Activated CD8-positive, alpha-beta memory T cell treated with anti-CD3 and anti-CD28 coated beads for 36 hours (primary cell): ENCODE results near the gene TIMM10B. TPM values are rescaled to one million over a fixed set of nuclear protein-coding genes. Genes with fewer than 3 reads are reported as not detected.
"Not testable (repeated sequence)": the region's sequence is repeated elsewhere in the genome, so short reads cannot be mapped to it uniquely, and the experiment has no call there.

Experiments used
- CTCF ChIA-PET: fragments of 350-600 bp; sonication (Branson Sonifier 250); formaldehyde crosslinking; loops from one replicate; lab custom pipeline; 2021; ENCODE audit warnings: antibody characterized with exemption; lab: Charles Lee
- POLR2A ChIA-PET: fragments of 350-600 bp; sonication (Branson Sonifier 250); formaldehyde crosslinking; loops from one replicate; lab custom pipeline; 2021; ENCODE audit warnings: antibody characterized with exemption; lab: Charles Lee
- total RNA-seq, 2 experiments: library from RNA; stranded (reverse); gene quantifications; one replicate each; pipeline ENCODE4 v1.2.3, GENCODE V29; 2021

TIMM10B gene
- total RNA-seq, 2 experiments from 2014 or later = 44.2 to 45.8 TPM

DNA sequence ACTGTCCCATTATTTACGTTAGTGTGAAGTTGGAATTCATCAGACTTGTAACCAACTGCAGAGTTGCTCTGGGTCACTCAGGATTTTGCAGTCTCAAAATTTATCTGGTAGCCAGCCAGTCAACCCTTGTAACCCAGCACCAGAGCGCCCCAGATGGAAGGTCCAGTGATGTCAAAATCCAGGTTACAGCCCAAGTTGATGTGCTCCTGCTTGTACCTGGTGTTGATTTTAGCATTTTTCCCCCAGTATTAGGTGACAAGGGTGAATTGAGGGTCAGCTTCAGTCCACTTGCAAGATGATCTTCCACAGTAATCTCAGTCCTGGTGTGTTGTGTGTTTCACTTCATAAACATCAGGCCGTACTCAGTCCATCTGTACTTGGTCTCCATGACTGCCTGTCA, 7.5 kb downstream of the TIMM10B start:
- ChIA-PET POLR2A (no interaction called here), CTCF (interaction anchor here (0.8 to 1.5 kb wide), 2 partner anchors 17 to 45 kb away, joined by 3 read pairs; no protein-coding TSS in a partner anchor)

DNA sequence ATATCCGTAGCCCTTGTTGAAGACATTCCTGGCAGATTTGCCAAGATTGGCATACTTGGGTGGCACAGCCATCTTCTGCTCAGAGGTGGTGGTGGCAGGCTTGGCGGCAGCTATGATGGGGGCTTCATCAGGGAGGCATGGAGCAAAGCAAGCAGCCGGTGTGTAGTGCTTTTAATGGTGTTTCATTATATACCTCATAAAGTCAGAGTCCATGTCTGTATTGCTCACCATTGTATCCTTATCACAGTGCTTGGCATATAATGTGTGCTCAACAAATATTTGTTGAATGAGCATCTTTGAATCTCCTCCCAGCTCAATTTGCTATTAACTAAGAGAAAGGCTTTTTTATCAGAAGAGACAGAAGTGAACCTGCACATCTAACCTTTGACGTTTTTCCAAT, 8.0 kb downstream of the TIMM10B start:
- POLR2A ChIA-PET = interaction anchor here (0.6 kb wide), 1 partner anchor 10 kb away, joined by 3 read pairs; no protein-coding TSS in a partner anchor
- CTCF ChIA-PET = interaction anchor here (0.8 to 1.5 kb wide), 2 partner anchors 17 to 46 kb away, joined by 3 read pairs; no protein-coding TSS in a partner anchor

DNA sequence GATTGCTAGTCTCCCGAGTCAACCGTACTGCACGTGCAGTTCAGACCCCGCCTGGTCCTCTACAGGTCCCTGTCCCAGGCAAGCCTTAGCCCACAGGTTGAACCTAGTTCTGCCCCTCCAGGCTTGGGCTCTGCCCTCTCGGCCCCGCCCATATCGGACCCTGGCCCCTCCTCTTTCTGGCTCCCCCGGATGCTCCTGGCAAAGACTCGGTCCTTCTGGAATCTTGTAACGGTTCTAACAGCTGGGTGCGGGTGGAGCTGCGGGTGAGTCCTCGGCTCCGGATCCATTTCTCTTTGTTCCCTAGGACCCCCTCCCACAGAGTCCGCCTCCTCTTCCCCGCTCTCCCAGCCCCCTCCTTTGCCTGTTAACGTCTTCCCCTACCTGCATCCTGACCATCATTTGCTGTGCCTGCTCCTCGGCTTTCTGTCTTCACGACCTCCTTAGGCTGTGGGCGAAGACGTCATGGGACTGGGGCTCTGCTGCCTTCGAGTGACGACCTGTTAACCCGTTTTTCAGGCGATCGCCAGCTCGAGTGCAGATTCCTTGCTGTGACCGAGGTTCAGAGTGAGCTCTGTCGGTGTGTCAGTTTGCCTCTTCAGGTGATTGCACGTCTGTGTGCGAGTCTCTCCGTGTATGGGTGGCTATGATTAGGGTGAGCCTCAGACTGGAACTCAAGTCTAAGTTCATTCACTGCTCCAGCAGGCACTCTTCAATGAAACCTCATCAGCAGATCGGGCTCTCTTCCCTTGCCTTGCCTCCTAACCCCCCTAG, 16.0 kb downstream of the TIMM10B start, which contains the start of gene DNHD1:
DNHD1 (plus strand) TSS at position 212 of the 771 bp plus-strand sequence. CDS start 936 bp downstream, outside the sequence.
- CTCF ChIA-PET = interaction anchor here (0.9 to 1.5 kb wide), 2 partner anchors 15 to 118 kb away, joined by 3 to 6 read pairs; no protein-coding TSS in a partner anchor
- POLR2A ChIA-PET = interaction anchor here (0.7 kb wide), 1 partner anchor 63 kb away, joined by 3 read pairs; no protein-coding TSS in a partner anchor

DNA sequence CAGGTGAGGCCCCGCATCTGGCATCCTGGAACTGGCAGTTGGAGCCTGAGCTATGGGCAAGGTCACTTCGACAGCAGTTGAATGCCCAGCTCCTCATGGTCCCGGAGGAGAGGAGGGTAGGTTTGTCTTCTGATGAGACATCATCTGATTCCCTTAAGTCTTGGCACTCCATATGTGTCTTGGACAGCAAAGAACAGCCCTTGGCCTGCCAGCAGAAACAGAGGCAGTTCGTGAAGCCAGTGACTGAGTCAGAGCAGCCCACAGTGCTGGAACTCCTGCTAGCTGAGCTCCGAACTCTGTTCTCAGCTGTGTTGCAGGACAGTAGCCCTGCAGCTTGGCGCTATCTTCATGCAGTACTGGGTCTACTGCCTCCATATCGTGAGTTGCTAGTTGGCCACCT, 16.8 kb downstream of the TIMM10B start:
- CTCF ChIA-PET = interaction anchor here (1.5 kb wide), 1 partner anchor 119 kb away, joined by 6 read pairs; no protein-coding TSS in a partner anchor
- POLR2A ChIA-PET = interaction anchor here (0.7 kb wide), 1 partner anchor 62 kb away, joined by 3 read pairs; no protein-coding TSS in a partner anchor

DNA sequence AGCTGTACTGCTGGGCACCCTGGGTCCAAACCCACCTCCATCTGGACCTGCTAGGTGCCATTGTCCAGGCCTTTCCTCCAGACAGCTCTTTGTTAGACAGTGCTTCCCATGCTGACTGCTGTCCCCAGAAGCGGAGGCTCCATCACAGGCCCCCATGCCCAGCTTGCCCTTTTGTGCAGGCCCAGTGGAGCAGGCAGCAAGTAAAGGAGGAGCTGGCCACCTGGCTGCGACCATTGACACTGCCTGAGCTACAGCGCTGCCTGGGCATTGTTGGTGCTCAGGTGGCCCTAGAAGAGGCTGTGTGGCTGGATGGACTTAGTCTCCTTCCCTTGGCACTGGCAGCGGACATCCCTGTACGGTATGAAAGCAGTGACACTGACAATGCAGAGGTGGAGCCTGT, 17.2 kb downstream of the TIMM10B start:
- POLR2A ChIA-PET = no interaction called here
- CTCF ChIA-PET = interaction anchor here (1.5 kb wide), 1 partner anchor 119 kb away, joined by 6 read pairs; no protein-coding TSS in a partner anchor

DNA sequence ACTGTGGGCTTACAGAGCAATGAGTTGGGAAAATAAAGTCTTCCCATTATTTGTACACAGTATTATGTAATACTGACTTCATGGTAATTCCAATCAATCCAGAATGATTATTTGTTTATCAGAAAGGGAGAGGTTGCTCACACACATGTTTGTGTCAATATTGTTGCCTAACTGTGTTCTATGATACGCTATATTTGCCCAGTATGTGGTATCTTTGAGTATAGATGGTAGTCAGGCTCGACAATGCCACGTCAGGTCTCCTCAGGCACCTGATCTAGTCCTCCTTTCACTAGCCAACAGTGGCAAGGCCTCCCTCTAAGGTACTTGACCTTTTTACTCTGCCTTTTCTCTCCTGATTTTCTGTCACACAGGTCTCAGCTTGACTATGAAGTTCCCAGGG, 21.1 kb downstream of the TIMM10B start:
- ChIA-PET CTCF (no interaction called here), POLR2A (no interaction called here)

DNA sequence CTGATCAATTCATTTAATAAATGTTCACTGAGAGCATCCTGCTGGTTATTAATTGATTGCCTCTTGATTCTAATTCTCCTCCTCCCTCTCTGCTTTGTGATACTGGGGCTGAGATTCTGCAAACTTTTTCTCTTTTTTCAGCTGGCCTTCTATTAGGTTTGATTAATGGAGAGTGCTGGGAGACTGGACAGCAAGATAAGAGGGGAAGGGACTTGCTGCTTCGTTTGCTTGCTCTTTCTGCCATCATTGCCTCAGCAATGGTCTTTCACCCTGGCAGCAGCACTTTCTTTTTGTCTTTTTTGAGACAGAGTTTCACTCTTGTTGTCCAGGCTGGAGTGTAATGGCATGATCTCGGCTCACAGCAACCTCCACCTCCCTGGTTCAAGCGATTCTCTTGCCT, 22.9 kb downstream of the TIMM10B start:
- ChIA-PET POLR2A (no interaction called here), CTCF (interaction anchor here (1.2 kb wide), 2 partner anchors 125 to 251 kb away, joined by 4 read pairs; no protein-coding TSS in a partner anchor)

DNA sequence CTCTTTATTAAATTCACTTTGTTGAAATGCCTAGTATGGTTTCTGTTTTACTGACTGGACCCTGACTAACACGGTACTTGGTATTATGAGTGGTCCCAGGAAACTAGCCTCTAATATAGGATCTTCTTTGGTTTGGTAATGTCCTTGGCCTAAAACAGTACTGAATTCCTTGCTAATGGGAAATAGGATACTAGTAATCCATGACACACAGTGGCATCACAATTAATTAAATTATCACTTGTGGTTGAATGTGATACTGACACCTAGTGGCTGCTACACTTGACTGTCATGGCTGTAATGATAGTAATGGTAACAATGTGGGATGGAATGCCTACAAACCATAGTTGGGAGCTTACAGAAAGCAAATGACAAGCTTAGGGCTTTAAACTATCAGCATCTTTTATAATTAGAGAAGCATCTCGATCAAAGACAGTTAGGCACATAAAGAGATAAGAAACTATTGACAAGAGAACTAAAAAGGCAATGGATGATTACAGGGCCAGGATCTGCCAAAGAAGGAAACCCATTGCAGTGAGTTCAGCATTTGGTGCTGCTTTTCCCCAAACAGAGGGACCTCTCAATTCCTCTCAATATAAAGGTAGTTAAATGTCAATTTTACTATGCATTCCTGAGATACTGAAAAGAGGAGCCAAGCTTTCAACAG, 24.4 kb downstream of the TIMM10B start:
- ChIA-PET CTCF (interaction anchor here (0.7 to 1.9 kb wide), 6 partner anchors 17 to 127 kb away, joined by 3 to 6 read pairs (median 4); no protein-coding TSS in a partner anchor), POLR2A (no interaction called here)

DNA sequence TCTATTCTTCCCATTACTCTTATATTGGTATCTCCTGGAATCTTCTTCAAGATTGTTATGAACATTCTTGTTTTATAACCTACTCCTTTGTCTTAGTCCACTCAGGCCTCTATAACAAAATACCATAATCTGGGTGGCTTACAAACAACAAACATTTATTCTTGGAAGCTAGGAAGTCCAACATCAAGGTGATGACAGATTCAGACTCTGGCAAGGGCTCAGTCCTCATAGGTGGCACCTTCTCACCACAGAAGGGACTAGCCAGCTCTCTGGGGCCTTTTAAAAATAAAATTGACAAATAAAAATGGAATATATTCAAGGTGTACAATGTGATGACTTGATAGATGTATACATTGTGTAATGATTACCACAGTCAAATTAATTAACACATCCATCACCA, 35.6 kb downstream of the TIMM10B start:
- ChIA-PET CTCF (no interaction called here), POLR2A (no interaction called here)

DNA sequence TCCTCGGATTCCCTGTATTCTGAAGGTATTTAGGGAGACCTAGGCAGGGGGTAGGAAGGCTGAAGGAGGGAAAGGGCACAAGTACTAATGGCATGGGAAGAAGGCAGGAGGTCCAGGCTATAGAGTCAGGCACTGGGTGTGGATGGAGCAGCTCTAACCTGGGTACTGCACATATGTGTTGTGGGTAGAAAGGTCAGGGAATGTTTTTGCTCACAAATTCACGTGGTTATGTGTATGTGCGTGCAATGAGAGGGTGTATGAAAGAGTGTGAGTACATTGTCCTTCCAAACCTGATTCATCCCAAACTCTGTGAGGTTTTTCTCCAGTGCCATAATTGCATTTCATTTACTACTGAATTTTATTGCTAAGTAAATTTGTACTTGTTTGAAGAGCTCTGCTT, 39.0 kb downstream of the TIMM10B start:
- ChIA-PET CTCF (no interaction called here), POLR2A (no interaction called here)

DNA sequence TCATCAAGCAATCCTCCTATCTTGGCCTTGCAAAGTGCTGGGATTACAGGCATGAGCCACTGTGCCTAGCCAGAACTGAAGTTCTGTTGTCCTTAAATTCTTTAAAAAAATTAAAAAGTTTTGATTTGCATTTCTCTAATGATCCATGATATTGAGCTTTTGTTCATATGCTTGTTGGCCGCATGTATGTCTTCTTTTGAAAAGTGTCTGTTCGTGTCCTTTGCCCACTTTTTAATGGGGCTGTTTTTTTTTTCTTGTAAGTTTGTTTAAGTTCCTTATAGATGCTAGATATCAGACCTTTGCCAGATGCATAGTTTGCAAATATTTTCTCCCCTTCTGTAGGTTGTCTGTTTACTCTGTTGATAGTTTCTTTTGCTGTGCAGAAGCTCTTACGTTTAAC, 40.6 kb downstream of the TIMM10B start:
- POLR2A ChIA-PET, CTCF ChIA-PET: not testable (repeated sequence)

DNA sequence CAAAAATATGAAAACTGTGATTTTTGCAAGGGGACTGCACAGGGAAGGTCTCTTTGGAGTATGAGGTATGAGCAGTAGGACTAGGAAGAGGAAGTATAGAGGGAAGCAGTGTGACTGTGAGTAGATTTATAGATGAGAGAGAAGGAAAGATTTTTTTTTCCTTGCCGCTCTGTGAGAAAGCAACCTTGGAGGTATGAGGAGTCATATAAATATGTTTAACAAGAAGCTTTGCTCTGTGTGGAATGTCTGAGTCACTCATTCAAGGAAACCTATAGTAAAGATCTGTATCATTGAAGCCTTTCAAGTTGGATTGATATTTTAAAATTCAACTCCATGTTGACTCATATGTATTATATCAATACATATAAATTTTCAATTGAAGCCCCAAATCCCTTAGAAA, 42.0 kb downstream of the TIMM10B start:
- POLR2A ChIA-PET = no interaction called here
- CTCF ChIA-PET = interaction anchor here (0.8 to 0.9 kb wide), 2 partner anchors 8 to 183 kb away, joined by 3 read pairs; no protein-coding TSS in a partner anchor

DNA sequence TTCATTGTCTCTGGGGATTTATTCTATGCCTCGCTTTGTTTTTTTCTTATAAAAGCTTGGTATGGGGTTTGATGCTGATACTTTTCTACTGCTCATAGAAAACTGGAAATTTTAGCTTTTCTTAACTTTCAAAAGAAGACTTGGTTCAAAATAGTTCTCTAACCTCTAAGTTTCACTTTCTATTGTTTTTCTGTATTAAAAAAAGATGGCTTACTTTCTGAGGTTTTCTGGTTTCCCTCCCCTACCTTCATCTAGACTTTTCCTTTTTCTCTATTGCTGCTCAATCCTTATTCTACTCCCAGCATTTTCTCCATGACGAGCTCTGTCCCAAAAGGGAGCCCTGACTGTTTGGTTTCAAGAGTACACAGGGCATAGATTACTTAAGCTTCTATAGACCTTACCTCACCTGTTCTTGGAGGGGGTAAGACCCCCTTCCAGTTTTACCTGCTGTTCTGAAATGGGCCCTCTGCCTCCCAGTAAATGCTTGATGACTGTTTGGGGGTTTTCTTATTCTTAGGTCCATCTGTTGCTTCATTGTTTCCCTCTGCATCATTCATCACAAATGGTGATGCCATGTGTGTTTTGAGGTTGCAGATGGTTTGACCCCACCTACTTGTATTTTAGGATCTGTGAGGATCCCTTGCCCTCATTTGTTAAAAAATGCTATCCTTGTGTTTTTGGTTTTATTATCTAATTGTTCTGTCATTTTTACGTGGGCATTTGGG, 45.3 kb downstream of the TIMM10B start:
- ChIA-PET CTCF (no interaction called here), POLR2A (no interaction called here)

DNA sequence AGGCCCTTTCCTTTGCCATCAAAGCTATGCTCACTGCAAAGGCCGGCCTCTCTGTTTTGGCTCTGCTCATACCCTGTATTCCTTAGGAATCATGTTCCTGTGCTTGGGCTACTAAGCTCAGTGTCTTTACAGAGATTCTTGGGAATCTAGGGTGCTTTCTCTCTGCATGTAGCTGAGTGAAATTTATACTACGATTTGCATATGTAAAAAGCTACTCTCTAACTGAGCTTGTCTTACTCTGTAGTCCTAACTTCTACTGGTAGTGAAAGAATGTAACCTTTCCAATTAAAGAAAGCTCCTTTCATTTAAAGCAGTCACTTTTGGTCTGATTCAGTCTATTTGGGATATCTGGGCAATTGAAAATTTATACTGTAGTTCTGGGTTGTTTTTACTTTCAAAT, 48.0 kb downstream of the TIMM10B start:
- CTCF ChIA-PET = interaction anchor here (3.0 kb wide), 1 partner anchor 177 kb away, joined by 19 read pairs; no protein-coding TSS in a partner anchor
- POLR2A ChIA-PET = no interaction called here

DNA sequence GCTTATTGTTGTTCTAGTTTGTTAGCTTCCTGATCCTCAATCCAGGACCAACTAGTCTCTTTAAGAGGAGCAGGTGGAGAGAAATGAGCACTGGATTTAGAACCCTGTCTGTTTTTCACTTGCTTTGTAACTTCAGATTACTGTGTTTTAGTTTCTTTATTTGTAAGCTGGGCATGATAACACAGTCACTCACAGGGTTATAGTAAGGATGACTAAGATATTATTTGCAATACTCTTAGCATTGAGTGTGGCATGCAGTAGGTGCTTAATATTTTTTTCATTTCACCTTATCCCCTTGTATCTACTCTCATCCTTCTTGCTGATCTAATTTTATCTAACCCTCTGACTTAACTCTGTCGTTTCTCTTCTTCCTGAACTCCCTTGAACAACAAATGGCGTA, 49.5 kb downstream of the TIMM10B start:
- ChIA-PET CTCF (interaction anchor here (0.6 to 3.0 kb wide), 16 partner anchors 8 to 181 kb away, joined by 3 to 19 read pairs (median 3); partner anchors contain the start of genes MRPL17 and TAF10), POLR2A (interaction anchor here (1.3 kb wide), 1 partner anchor 207 kb away, joined by 3 read pairs; no protein-coding TSS in a partner anchor)

DNA sequence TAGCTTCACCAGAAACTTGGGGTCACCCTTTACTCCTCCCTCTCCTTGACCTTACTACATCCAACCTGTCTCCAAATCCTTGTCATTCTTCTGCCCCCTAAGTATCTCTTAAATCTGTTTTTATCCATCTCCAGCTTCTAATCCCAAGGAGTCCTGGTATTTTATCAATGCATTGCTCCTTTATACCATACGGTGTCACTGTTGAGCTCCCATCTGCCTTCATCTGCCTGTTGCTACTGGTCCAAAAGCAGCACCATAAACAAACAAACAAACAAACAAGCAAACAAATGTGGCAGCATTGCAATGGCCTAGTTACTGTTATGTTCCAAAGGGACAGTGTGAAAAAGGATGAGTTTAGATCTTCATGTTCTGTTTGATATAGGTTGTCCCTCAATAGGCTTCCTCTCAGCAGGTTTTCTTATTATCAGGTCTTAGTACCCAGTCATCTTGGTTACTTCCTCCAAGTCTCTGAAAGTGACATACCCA, 50.0 kb downstream of the TIMM10B start:
- ChIA-PET POLR2A (interaction anchor here (1.3 kb wide), 1 partner anchor 206 kb away, joined by 3 read pairs; no protein-coding TSS in a partner anchor), CTCF (interaction anchor here (0.6 to 3.0 kb wide), 16 partner anchors 8 to 180 kb away, joined by 3 to 19 read pairs (median 3); partner anchors contain the start of genes MRPL17 and TAF10)
